GM12878 (cell line): ENCODE results near the gene CENPP. TPM values are rescaled to one million over a fixed set of nuclear protein-coding genes. Genes with fewer than 3 reads are reported as not detected.

Source experiments
- ATAC-seq: fragments of 200-7000 bp; cut with Tn5 transposase; 3 replicates; pipeline ENCODE4 v1.9.1; 2020; ENCODE audit warnings: mild to moderate bottlenecking, moderate library complexity
- BruUV-seq: library from RNA; stranded (reverse); fragments of 400-500 nt; replicated peaks from 2 replicates; lab custom pipeline; 2021; lab: Mats Ljungman, UMichigan
- CTCF ChIA-PET: fragments of 300-600 bp; sonication (Branson Sonifier 250); formaldehyde crosslinking; extraction: SDS; loops from one replicate; lab custom pipeline; 2021; ENCODE audit warnings: inconsistent platforms; lab: Yijun Ruan, JAX
- POLR2A ChIA-PET: fragments of 350-600 bp; formaldehyde crosslinking; extraction: SDS; loops from one replicate; lab custom pipeline; 2021; ENCODE audit warnings: inconsistent platforms; lab: Charles Lee
- RAD21 ChIA-PET: fragments of 300-600 bp; sonication (Branson Sonifier 250); formaldehyde crosslinking; loops from one replicate; lab custom pipeline; 2023; ENCODE audit warnings: antibody characterized with exemption; ENCODE audit not compliant: unreplicated experiment; lab: Charles Lee
- SMC1A ChIA-PET: fragments of 300-600 bp; sonication (Branson Sonifier 250); formaldehyde crosslinking; loops from one replicate; lab custom pipeline; 2023; ENCODE audit not compliant: unreplicated experiment, uncharacterized antibody; lab: Charles Lee
- DNase-seq: peaks from one replicate; pipeline ENCODE4 v3.0.0-alpha.2; 2011; ENCODE audit warnings: low read depth, low spot score
- FAIRE-seq: peaks from 3 replicates; lab custom pipeline; 2011; peaks lifted over from hg19 to GRCh38; lab: Jason Lieb, UNC
- H2AFZ ChIP-seq: 2 replicates; pipeline ENCODE4 v1.6.0; 2011; ENCODE audit warnings: low read depth, low read length, control low read depth; ENCODE audit not compliant: control insufficient read depth
- H3K27ac ChIP-seq: 2 replicates; pipeline ENCODE4 v1.5.1; 2011; ENCODE audit warnings: control low read depth; ENCODE audit not compliant: control insufficient read depth, insufficient read depth
- H3K27me3 ChIP-seq, 2 experiments: replicated peaks in 1 of 2; 2 replicates each; pipeline versions ENCODE4 v1.6.0 to v1.6.1; 2011; ENCODE audit warnings: low read length in 1 of 2; ENCODE audit not compliant: control insufficient read depth in 2 of 2, insufficient read depth in 2 of 2
- H3K36me3 ChIP-seq, 2 experiments: 2 replicates each; pipeline ENCODE4 v1.5.1; 2011; ENCODE audit warnings: low read length in 1 of 2; ENCODE audit not compliant: control insufficient read depth in 2 of 2, insufficient read depth in 2 of 2
- H3K4me1 ChIP-seq: 2 replicates; pipeline ENCODE4 v1.6.1; 2011; ENCODE audit warnings: mild to moderate bottlenecking, low read length, moderate library complexity, mixed read lengths; ENCODE audit not compliant: control insufficient read depth, insufficient read depth
- H3K4me2 ChIP-seq: 2 replicates; pipeline ENCODE4 v1.6.0; 2011; ENCODE audit warnings: control low read depth; ENCODE audit not compliant: control insufficient read depth, insufficient read depth
- H3K4me3 ChIP-seq: fragments of 200-600 bp; sonication (generic); 2 replicates; pipeline ENCODE4 v1.5.1; 2016
- H3K79me2 ChIP-seq: 2 replicates; pipeline ENCODE4 v1.6.0; 2011; ENCODE audit warnings: low read length; ENCODE audit not compliant: control insufficient read depth, insufficient read depth
- H3K9ac ChIP-seq: 2 replicates; pipeline ENCODE4 v1.8.0; 2011; ENCODE audit warnings: low read length, control low read depth, mixed read lengths; ENCODE audit not compliant: control insufficient read depth, insufficient read depth
- H3K9me3 ChIP-seq: replicated peaks from 3 replicates; pipeline ENCODE4 v1.5.1; 2011; ENCODE audit warnings: mild to moderate bottlenecking, low read length; ENCODE audit not compliant: control insufficient read depth, insufficient read depth
- H4K20me1 ChIP-seq: 2 replicates; pipeline ENCODE4 v1.6.0; 2011; ENCODE audit not compliant: control insufficient read depth, insufficient read depth
- CBFB ChIP-seq: IDR thresholded peaks from 2 replicates; pipeline ENCODE4 v1.6.1; 2016; ENCODE audit warnings: antibody characterized with exemption, low read depth
- CBX3 ChIP-seq: fragments of 200-600 bp; sonication (generic); IDR thresholded peaks from 2 replicates; pipeline ENCODE4 v1.6.1; 2016; ENCODE audit warnings: low read depth, borderline replicate concordance
- GATAD2B ChIP-seq: fragments of 450-650 bp; conservative IDR thresholded peaks from 2 replicates; pipeline ENCODE4 v1.6.1; 2017; ENCODE audit warnings: low read depth, mild to moderate bottlenecking, moderate library complexity
- JUND ChIP-seq: IDR thresholded peaks from 2 replicates; pipeline ENCODE4 v1.6.1; 2012; ENCODE audit warnings: low read depth, mild to moderate bottlenecking, low read length, improper control_type of control experiment, moderate library complexity
- KAT2A ChIP-seq: conservative IDR thresholded peaks from 2 replicates; pipeline ENCODE4 v1.6.1; 2011; ENCODE audit warnings: low read depth, low read length; ENCODE audit not compliant: control insufficient read depth
- LARP7 ChIP-seq: fragments of 450-650 bp; IDR thresholded peaks from 2 replicates; pipeline ENCODE4 v1.6.1; 2017; ENCODE audit warnings: mild to moderate bottlenecking
- MEF2B ChIP-seq: fragments of 450-650 bp; IDR thresholded peaks from 2 replicates; pipeline ENCODE4 v1.6.1; 2018; ENCODE audit warnings: mild to moderate bottlenecking, moderate library complexity; ENCODE audit not compliant: partially characterized antibody, poor library complexity, severe bottlenecking
- MTA2 ChIP-seq: fragments of 450-650 bp; IDR thresholded peaks from 2 replicates; pipeline ENCODE4 v1.6.1; 2016; ENCODE audit warnings: low read depth, mild to moderate bottlenecking, moderate library complexity
- SRF ChIP-seq, 2 experiments: IDR thresholded peaks; 2 replicates each; pipeline ENCODE4 v1.6.1; 2011; ENCODE audit warnings: low read depth in 2 of 2, low read length in 2 of 2, mild to moderate bottlenecking in 1 of 2, moderate library complexity in 1 of 2
- SUPT20H ChIP-seq: IDR thresholded peaks from 2 replicates; pipeline ENCODE4 v1.6.1; 2011; ENCODE audit warnings: low read depth, mild to moderate bottlenecking, low read length, moderate library complexity, borderline replicate concordance; ENCODE audit not compliant: control insufficient read depth
- ZNF217 ChIP-seq: fragments of 450-650 bp; IDR thresholded peaks from 2 replicates; pipeline ENCODE4 v1.6.1; 2017; ENCODE audit warnings: antibody characterized with exemption, mild to moderate bottlenecking
- ZZZ3 ChIP-seq: IDR thresholded peaks from 2 replicates; pipeline ENCODE4 v1.6.1; 2011; ENCODE audit warnings: low read depth; ENCODE audit not compliant: control insufficient read depth, insufficient read length
- WGBS: methylation state at CpG from one replicate; pipeline ENCODE4 v1.1.6; 2016; ENCODE audit warnings: low lambda C conversion rate; ENCODE audit not compliant: insufficient replicate concordance, insufficient coverage; ENCODE audit errors: missing lambda C conversion rate; 5-methylcytosine and 5-hydroxymethylcytosine counted together
- in situ Hi-C: fragments of 300-500 bp; cut with MboI; formaldehyde crosslinking; loops from 9 replicates; pipeline ENCODE4 v1.14.3; 2018; ENCODE audit warnings: mixed read lengths
- intact Hi-C: fragments of 100-400 bp; cut with micrococcal nuclease; formaldehyde crosslinking; loops from one replicate; pipeline ENCODE4 v1.14.2; 2022; ENCODE audit not compliant: unreplicated experiment
- polyA plus RNA-seq, 11 experiments: library from polyadenylated mRNA; depleted of rRNA in 4 of 11; unstranded in 6 of 11; stranded (reverse) in 5 of 11; fragments of >200 nt; fragmentation: Nextera tagmentation in 4 of 11; fragmentation: Illumina TruSeq in 1 of 11; extraction: Ambion mirVana in 4 of 11; extraction: Trizol in 1 of 11; gene quantifications; 1 replicate in 1 of 11; 2 replicates in 10 of 11; pipeline versions ENCODE4 v1.2.1 to v1.2.3, GENCODE V29; 2011 to 2016; ENCODE audit warnings: inconsistent platforms in 2 of 11, missing spikeins in 2 of 11, low read depth in 1 of 11
- total RNA-seq, 4 experiments: library from RNA; depleted of rRNA in 3 of 4; stranded (reverse); fragments of >200 nt in 3 of 4; fragmentation: Illumina TruSeq in 1 of 4; extraction: Trizol in 1 of 4; gene quantifications; 2 replicates each; pipeline versions ENCODE4 v1.2.1 to v1.2.3, GENCODE V29; 2013 to 2021
- TF ChIP-seq, protein P1 (sequence below): fragments of 450-650 bp; formaldehyde crosslinking; IDR thresholded peaks from 2 replicates; pipeline ENCODE4 v1.4.0; 2022; ENCODE audit warnings: mild to moderate bottlenecking, moderate library complexity

The CENPP gene
- total and polyA plus RNA-seq, 10 of the 15 experiments (the other 5 are each of a cell fraction or from before 2014, with no cell fraction given): 9.4 to 31.4 (median 19.8) TPM

DNA sequence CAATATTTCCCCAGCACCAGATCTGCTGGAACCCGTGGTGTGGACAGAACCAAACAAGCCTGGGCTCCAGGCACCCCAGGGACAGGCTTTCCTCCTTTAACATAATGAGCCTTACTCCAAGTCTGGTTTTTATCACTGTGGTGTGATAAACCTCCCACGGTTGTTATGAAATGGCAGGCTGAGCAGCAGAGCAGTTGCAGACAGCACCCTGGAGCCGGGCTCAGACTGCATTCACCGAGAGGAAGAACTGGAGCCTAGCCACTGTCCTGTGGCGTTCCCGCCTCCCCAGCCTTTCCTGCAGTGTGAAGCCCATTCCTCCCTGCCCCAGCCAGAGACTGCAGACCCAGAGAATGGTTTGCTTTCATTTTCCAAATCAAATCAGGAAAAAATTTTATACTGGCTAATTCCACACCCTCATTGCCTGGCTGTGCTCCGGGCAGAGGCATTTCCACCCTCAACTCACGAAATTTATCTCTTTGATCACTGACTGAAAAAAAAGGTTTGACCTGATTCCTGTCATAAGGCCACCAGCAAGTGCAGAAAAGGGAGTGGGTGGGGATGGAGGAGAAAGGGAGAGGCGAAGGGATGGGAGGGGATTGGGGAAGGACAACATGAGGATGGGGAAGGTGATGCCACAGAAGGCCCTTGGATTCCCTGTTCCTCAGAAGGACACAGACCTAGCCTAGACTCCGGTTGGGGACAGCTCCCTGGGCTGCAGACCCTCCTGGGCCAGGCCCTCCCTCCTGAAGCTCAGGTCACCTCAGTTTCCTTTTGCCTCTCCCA, 325.3 kb downstream of the CENPP start:
- SMC1A ChIA-PET: no interaction called here
- BruUV-seq: TSS peak; percentile 47
- 95% methylated on average over 10 of the region's 10 CpGs for WGBS

More for the DNA sequence above, 325.3 kb downstream of the CENPP start:
- no peak overlapping the region for H3K27ac ChIP-seq
- no peak overlapping the region for H3K4me2 ChIP-seq
- ChIA-PET POLR2A (no interaction called here), RAD21 (no interaction called here), CTCF (interaction anchor here (0.6 kb wide), 1 partner anchor 511 kb away, joined by 3 read pairs; no protein-coding TSS in a partner anchor)
- DNase-seq (no peak), FAIRE-seq (no peak), ATAC-seq (no peak)
- H3K79me2 ChIP-seq: no peaks in the 10 kb centered on the region
- no peaks in the 10 kb centered on the region; the same call in 1 of the 2 replicates for H3K4me1 ChIP-seq
- TF ChIP-seq LARP7 (no peak), ZNF217 (no peak), ZZZ3 (no peak), MEF2B (no peak), JUND (no peak), SUPT20H (no peak), CBFB (no peak), GATAD2B (no peak), MTA2 (no peak), SRF (IDR thresholded peaks at IDR 0.05; ENCODE audit: low read depth in 2 of 2, low read length in 2 of 2) (no peak), CBX3 (no peak), KAT2A (no peak)
- TF ChIP-seq, protein P1, sequence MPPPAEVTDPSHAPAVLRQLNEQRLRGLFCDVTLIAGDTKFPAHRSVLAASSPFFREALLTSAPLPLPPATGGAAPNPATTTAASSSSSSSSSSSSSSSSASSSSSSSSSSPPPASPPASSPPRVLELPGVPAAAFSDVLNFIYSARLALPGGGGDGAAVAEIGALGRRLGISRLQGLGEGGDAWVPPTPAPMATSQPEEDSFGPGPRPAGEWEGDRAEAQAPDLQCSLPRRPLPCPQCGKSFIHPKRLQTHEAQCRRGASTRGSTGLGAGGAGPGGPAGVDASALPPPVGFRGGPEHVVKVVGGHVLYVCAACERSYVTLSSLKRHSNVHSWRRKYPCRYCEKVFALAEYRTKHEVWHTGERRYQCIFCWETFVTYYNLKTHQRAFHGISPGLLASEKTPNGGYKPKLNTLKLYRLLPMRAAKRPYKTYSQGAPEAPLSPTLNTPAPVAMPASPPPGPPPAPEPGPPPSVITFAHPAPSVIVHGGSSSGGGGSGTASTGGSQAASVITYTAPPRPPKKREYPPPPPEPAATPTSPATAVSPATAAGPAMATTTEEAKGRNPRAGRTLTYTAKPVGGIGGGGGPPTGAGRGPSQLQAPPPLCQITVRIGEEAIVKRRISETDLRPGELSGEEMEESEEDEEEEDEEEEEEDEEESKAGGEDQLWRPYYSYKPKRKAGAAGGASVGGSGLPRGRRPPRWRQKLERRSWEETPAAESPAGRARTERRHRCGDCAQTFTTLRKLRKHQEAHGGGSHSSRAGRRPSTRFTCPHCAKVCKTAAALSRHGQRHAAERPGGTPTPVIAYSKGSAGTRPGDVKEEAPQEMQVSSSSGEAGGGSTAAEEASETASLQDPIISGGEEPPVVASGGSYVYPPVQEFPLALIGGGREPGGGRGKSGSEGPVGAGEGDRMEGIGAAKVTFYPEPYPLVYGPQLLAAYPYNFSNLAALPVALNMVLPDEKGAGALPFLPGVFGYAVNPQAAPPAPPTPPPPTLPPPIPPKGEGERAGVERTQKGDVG (CRISPR knock-in tag): no peak
- intact Hi-C loops (no loop called here), in situ Hi-C loops (no loop called here)
- H3K36me3 ChIP-seq: peaks cover 9 to 37% of the 10 kb centered on the region in 2 experiments
- H4K20me1 ChIP-seq: no peaks in the 10 kb centered on the region
- no peaks in the 10 kb centered on the region for H3K27me3 ChIP-seq
- H3K9me3 ChIP-seq: no peaks in the 10 kb centered on the region
- H3K9ac ChIP-seq: no peak overlapping the region
- H2AFZ ChIP-seq: no peak overlapping the region
- H3K4me3 ChIP-seq: no peak overlapping the region
